Measurements from ENCODE around the gene ELOVL3. TPM values are rescaled to one million over a fixed set of nuclear protein-coding genes. Genes with fewer than 3 reads are reported as not detected.
A peak's percentile ranks its signal among the peaks of the same experiment; 100 is the strongest.

The ELOVL3 gene
- total and polyA plus RNA-seq, 9 of the 15 experiments (the other 6 are each of a cell fraction or from before 2014, with no cell fraction given) = 0.32 to 3.3 (median 0.87) TPM

GRCh38 chr10:102230264-102230860 lies 4.3 kb downstream of the ELOVL3 start:
- POLR2A ChIA-PET = interaction anchor here (0.6 to 3.0 kb wide), 10 partner anchors 10 to 220 kb away, joined by 3 to 12 read pairs (median 4); partner anchors contain the start of genes GBF1 and PITX3
- Histone ChIP-seq H3K27me3 (ENCODE audit: control insufficient read depth in 2 of 2, insufficient read depth in 2 of 2, low read length in 2 of 2) (peaks cover 0 to 5% of the 10 kb centered on the region in 2 experiments; a peak in 1 of 5 replicates), H3K79me2 (ENCODE audit: control insufficient read depth, insufficient read depth, low read length) (no peaks in the 10 kb centered on the region), H4K20me1 (replicated peaks; ENCODE audit: control insufficient read depth, insufficient read depth, low read length) (no peaks in the 10 kb centered on the region), H3K36me3 (ENCODE audit: control insufficient read depth, insufficient read depth, low read length) (no peaks in the 10 kb centered on the region), H3K4me3 (peak overlapping the region; percentile 43), H2AFZ (ENCODE audit: low read depth, low read length) (peak overlapping the region; percentile 81), H3K27ac (ENCODE audit: extremely low read depth, low read depth, low read length) (no peak overlapping the region), H3K9ac (ENCODE audit: insufficient read depth in 1 of 2, low read depth in 2 of 2, low read length in 2 of 2) (peak overlapping the region; percentile 25 to 89; a peak in 3 of 4 replicates), H3K9me1 (ENCODE audit: control insufficient read depth, insufficient read depth, low read length) (no peaks in the 10 kb centered on the region), H3K4me1 (replicated peaks in 1 of 2; ENCODE audit: control insufficient read depth in 2 of 2, insufficient read depth in 2 of 2, low read length in 2 of 2) (peaks cover 13 to 34% of the 10 kb centered on the region in 2 experiments; a peak in 4 of 5 replicates), H3K4me2 (ENCODE audit: insufficient read depth, low read length) (peak overlapping the region; percentile 80), H3K9me3 (replicated peaks; ENCODE audit: control insufficient read depth, insufficient read depth, low read depth, low read length) (no peaks in the 10 kb centered on the region)
- peak; percentile 48 to 57 (median 52) for DNase-seq (ENCODE audit: extremely low read depth in 1 of 4, low spot score in 3 of 4)
- WGBS (ENCODE audit: insufficient coverage, low coverage, missing lambda C conversion rate) = 3% methylated on average over 15 of the region's 50 CpGs
- no peak for FAIRE-seq
- BruUV-seq (replicated peaks) = no TSS peak
- intact Hi-C loops (cut with micrococcal nuclease) (loop anchor here (2.0 to 5.0 kb wide), 3 partner anchors 62 to 352 kb away; no protein-coding TSS in a partner anchor), in situ Hi-C loops (cut with MboI) (loop anchor here (25.0 kb wide), 1 partner anchor 357 kb away; no protein-coding TSS in a partner anchor)
- CTCF ChIA-PET (ENCODE audit: low intra/inter-chr PET ratio) = interaction anchor here (1.8 to 3.1 kb wide), 4 partner anchors 117 to 354 kb away, joined by 8 to 26 read pairs (median 14); no protein-coding TSS in a partner anchor
- ATAC-seq = peak; percentile 50
- no peak for TF ChIP-seq NR2C2 (CRISPR knock-in tag; IDR thresholded peaks at IDR 0.05)
- TF ChIP-seq NR2C2 (tag; IDR thresholded peaks at IDR 0.05) = no peak
- TF ChIP-seq MNT (conservative IDR thresholded peaks at IDR 0.05) = 0 out of 4 replicates have a peak, but pooled peaks of 1 of the 2 experiments have one; percentile 4
- peak; percentile 6; the same call in 1 of the 2 replicates for TF ChIP-seq ZBTB7A (IDR thresholded peaks at IDR 0.05; ENCODE audit: borderline replicate concordance, control insufficient read depth, low read depth, low read length)
- peak; percentile 43 for TF ChIP-seq PRDM10 (IDR thresholded peaks at IDR 0.05; ENCODE audit: partially characterized antibody)
- TF ChIP-seq RBFOX2 (IDR thresholded peaks at IDR 0.05; ENCODE audit: low read depth, low read length) = peak; percentile 43; the same call in 1 of the 2 replicates
- TF ChIP-seq E2F6 (IDR thresholded peaks at IDR 0.05; ENCODE audit: borderline replicate concordance in 1 of 2, extremely low read depth in 1 of 2, insufficient read depth in 1 of 2, insufficient read length in 1 of 2, low read depth in 1 of 2, low read length in 1 of 2, poor library complexity in 1 of 2, severe bottlenecking in 1 of 2) = peak in 1 of 2 experiments; percentile 20
- TF ChIP-seq L3MBTL2 (IDR thresholded peaks at IDR 0.05) = peak; percentile 26; the same call in 1 of the 2 replicates

Data from K562 (cell line).